Kidney (tissue), 14 donors: ENCODE measurements around the gene PYGB. TPM values are rescaled to one million over a fixed set of nuclear protein-coding genes. Genes with fewer than 3 reads are reported as not detected.

Experiments
- DNase-seq, 5 donors: peaks; one replicate each; pipeline ENCODE4 v3.0.0-alpha.2; 2013 to 2020
- FAIRE-seq: peaks from 2 replicates; lab custom pipeline; 2012; peaks lifted over from hg19 to GRCh38; lab: Jason Lieb, UNC
- H3K27ac ChIP-seq, 2 donors: one replicate each; pipeline ENCODE4 v1.7.0; 2013; ENCODE audit warnings: low read depth in 2 of 2, low read length in 2 of 2, inconsistent platforms in 1 of 2
- H3K27me3 ChIP-seq: one replicate; pipeline ENCODE4 v1.7.1; 2013; ENCODE audit warnings: low read length, inconsistent platforms; ENCODE audit not compliant: control insufficient read depth, insufficient read depth
- H3K36me3 ChIP-seq, 3 donors: one replicate each; pipeline versions ENCODE4 v1.7.0 to v1.7.1; 2013; ENCODE audit warnings: low read length in 3 of 3, control low read depth in 1 of 3, inconsistent platforms in 1 of 3; ENCODE audit not compliant: insufficient read depth in 3 of 3, control insufficient read depth in 2 of 3
- H3K4me1 ChIP-seq, 3 donors: one replicate each; pipeline versions ENCODE4 v1.7.0 to v1.7.1; 2013; ENCODE audit warnings: low read length in 3 of 3, inconsistent platforms in 1 of 3, low read depth in 1 of 3; ENCODE audit not compliant: control insufficient read depth in 2 of 3, insufficient read depth in 2 of 3
- H3K4me3 ChIP-seq, 3 donors: one replicate each; pipeline versions ENCODE4 v1.7.0 to v1.8.1; 2013; ENCODE audit warnings: low read length in 3 of 3, control low read depth in 1 of 3, inconsistent platforms in 1 of 3
- H3K9ac ChIP-seq, 3 donors: one replicate each; pipeline versions ENCODE4 v1.7.0 to v1.7.1; 2013; ENCODE audit warnings: low read length in 3 of 3, control low read depth in 1 of 3, inconsistent platforms in 1 of 3
- H3K9me3 ChIP-seq, 3 donors: one replicate each; pipeline versions ENCODE4 v1.7.0 to v1.7.1; 2013; ENCODE audit warnings: low read length in 3 of 3, control low read depth in 1 of 3, inconsistent platforms in 1 of 3; ENCODE audit not compliant: control insufficient read depth in 2 of 3, insufficient read depth in 1 of 3
- intact Hi-C: fragments of 100-400 bp; cut with DNase I; formaldehyde crosslinking; loops from one replicate; pipeline ENCODE4 v1.11.1; 2022
- polyA plus RNA-seq: library from polyadenylated mRNA; stranded (reverse); fragments of 350-450 nt; fragmentation: Illumina TruSeq; extraction: RNeasy Lipid Tissue Mini Kit (QIAGEN cat#74804); gene quantifications from one replicate; pipeline ENCODE4 v1.2.3, GENCODE V29; 2014; ENCODE audit warnings: low read depth, low replicate concordance; ENCODE audit not compliant: insufficient read depth
- total RNA-seq: library from RNA; stranded (reverse); fragmentation: NEBNext Ultra II Directional; extraction: Animal tissue kit (Norgen Biotek cat#: 25700); gene quantifications from one replicate; pipeline ENCODE4 v1.2.1, GENCODE V29; 2021
- TF ChIP-seq, protein P1 (sequence below): IDR thresholded peaks from 3 replicates; pipeline ENCODE4 v1.5.1; 2012; ENCODE audit warnings: mild to moderate bottlenecking, moderate library complexity, borderline replicate concordance; ENCODE audit not compliant: insufficient read depth; ENCODE audit errors: extremely low read depth
- donor health status: control.
- donor health status: control.
- donor health status: control.
- donor health status: control.
- donor health status: control.
- donor health status: DM: yes; HTN: yes; CAD: no.
- donor health status: Normal renal cell carcinoma (clear cell type).

The PYGB gene
- total and polyA plus RNA-seq, 2 donors from 2014 or later, result 50.9 to 176 TPM

GRCh38 chr20:25282796-25283195 lies 34.9 kb downstream of the PYGB start:
- peak in 1 of 5 donors; percentile 48 for DNase-seq
- no peak for FAIRE-seq
- no peaks in the 10 kb centered on the region for H3K27me3 ChIP-seq
- no peaks in the 10 kb centered on the region for H3K9me3 ChIP-seq
- H3K4me3 ChIP-seq, result no peak overlapping the region
- H3K27ac ChIP-seq, result no peak overlapping the region
- H3K4me1 ChIP-seq, result peaks cover 0 to 8% (median 0%) of the 10 kb centered on the region in 3 donors
- peaks cover 0 to 35% (median 14%) of the 10 kb centered on the region in 3 donors for H3K36me3 ChIP-seq
- intact Hi-C loops, result no loop called here
- no peak overlapping the region for H3K9ac ChIP-seq
- TF ChIP-seq, protein P1, sequence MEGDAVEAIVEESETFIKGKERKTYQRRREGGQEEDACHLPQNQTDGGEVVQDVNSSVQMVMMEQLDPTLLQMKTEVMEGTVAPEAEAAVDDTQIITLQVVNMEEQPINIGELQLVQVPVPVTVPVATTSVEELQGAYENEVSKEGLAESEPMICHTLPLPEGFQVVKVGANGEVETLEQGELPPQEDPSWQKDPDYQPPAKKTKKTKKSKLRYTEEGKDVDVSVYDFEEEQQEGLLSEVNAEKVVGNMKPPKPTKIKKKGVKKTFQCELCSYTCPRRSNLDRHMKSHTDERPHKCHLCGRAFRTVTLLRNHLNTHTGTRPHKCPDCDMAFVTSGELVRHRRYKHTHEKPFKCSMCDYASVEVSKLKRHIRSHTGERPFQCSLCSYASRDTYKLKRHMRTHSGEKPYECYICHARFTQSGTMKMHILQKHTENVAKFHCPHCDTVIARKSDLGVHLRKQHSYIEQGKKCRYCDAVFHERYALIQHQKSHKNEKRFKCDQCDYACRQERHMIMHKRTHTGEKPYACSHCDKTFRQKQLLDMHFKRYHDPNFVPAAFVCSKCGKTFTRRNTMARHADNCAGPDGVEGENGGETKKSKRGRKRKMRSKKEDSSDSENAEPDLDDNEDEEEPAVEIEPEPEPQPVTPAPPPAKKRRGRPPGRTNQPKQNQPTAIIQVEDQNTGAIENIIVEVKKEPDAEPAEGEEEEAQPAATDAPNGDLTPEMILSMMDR, result no peak

DNA sequence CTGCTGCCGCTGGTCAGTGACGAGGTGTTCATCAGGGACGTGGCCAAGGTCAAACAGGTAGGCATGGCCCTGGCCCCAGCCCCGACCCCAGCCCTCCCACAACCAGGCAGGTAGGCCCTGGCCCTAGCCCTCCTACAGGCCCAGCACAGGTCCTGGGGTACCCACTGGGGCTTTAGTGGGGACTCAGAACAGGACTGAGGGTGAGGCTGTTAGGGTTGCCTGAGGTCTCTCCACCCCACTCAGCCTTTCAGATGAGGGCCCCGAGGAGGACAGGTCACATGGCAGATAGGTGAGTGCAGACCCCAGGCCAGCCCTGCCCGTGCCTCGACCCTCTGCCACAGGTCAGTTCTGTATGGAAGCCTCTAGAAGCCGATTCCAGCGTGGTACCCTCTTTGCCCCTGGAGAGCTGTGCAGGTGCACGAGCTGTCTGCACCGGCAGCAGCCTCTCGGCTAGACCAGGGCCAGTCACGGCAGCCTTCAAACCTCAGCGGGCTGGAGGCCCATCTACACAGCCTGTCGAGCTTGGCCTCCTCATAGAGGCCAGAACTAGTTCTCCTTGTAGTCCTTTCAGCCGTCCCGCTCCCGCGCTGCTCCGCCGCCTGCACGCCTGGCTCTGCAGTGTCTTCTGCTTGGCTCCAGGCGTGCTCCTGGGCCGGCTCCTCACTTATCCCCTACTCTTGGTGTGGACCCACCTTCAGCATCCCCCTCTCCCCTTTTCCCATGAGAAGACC lies 35.5 kb downstream of the PYGB start:
- Histone ChIP-seq H3K4me1 (peaks cover 0 to 8% (median 0%) of the 10 kb centered on the region in 3 donors), H3K27me3 (no peaks in the 10 kb centered on the region), H3K9me3 (no peaks in the 10 kb centered on the region), H3K9ac (no peak overlapping the region), H3K27ac (no peak overlapping the region), H3K36me3 (peaks cover 0 to 30% (median 15%) of the 10 kb centered on the region in 3 donors), H3K4me3 (no peak overlapping the region)
- FAIRE-seq, result no peak
- DNase-seq, result peak in 1 of 5 donors; percentile 71
- intact Hi-C loops, result no loop called here
- TF ChIP-seq, protein P1, result no peak

GRCh38 chr20:25284131-25284601 lies 36.3 kb downstream of the PYGB start:
- peaks cover 0 to 29% (median 15%) of the 10 kb centered on the region in 3 donors for H3K36me3 ChIP-seq
- H3K9me3 ChIP-seq, result no peaks in the 10 kb centered on the region
- peak in 2 of 5 donors; percentile 16 to 42 for DNase-seq
- no peak overlapping the region for H3K9ac ChIP-seq
- TF ChIP-seq, protein P1, result no peak
- H3K4me3 ChIP-seq, result no peak overlapping the region
- H3K27me3 ChIP-seq, result no peaks in the 10 kb centered on the region
- H3K4me1 ChIP-seq, result peaks cover 0 to 8% (median 0%) of the 10 kb centered on the region in 3 donors
- FAIRE-seq, result no peak
- intact Hi-C loops, result no loop called here
- H3K27ac ChIP-seq, result no peak overlapping the region
